Stimulated activated CD4-positive, alpha-beta T cell treated with anti-CD3 and anti-CD28 coated beads, Interleukin-1b, Interleukin-23, amount 100 ng/mL, for 1 hour (primary cell): ENCODE data around the gene BRD3.

Experiments used
- DNase-seq, 2 donors: peaks; one replicate each; pipeline ENCODE4 v3.0.0-alpha.2; 2020; ENCODE audit warnings: low read depth in 2 of 2

The BRD3 gene

GRCh38 chr9:134039386-134040175, 28.2 kb downstream of the BRD3 start:
- no peak for DNase-seq

GRCh38 chr9:134037641-134038040, 30.2 kb downstream of the BRD3 start:
- DNase-seq: no peak

GRCh38 chr9:134036130-134036529, 31.7 kb downstream of the BRD3 start:
- no peak for DNase-seq

GRCh38 chr9:134035041-134036039, 32.5 kb downstream of the BRD3 start:
- DNase-seq: no peak

- no peak for DNase-seq
Observed at GRCh38 chr9:134034215-134035040, 33.4 kb downstream of the BRD3 start.

GRCh38 chr9:134033516-134034214, 34.2 kb downstream of the BRD3 start:
- DNase-seq: no peak

GRCh38 chr9:134032456-134033222, 35.2 kb downstream of the BRD3 start:
- DNase-seq: no peak

- no peak for DNase-seq
Observed at GRCh38 chr9:134031783-134032182, 36.0 kb downstream of the BRD3 start.

GRCh38 chr9:134030821-134031470, 36.9 kb downstream of the BRD3 start:
- DNase-seq: no peak

- DNase-seq: no peak
Observed at GRCh38 chr9:134029248-134030226, 38.3 kb downstream of the BRD3 start.

- DNase-seq: no peak
Observed at GRCh38 chr9:134028575-134029247, 39.1 kb downstream of the BRD3 start.

- DNase-seq: no peak
Observed at GRCh38 chr9:134028076-134028475, 39.8 kb downstream of the BRD3 start.

GRCh38 chr9:134027561-134027960, 40.3 kb downstream of the BRD3 start:
- no peak for DNase-seq

- no peak for DNase-seq
Observed at GRCh38 chr9:134026981-134027380, 40.8 kb downstream of the BRD3 start.

GRCh38 chr9:134026581-134026980, 41.2 kb downstream of the BRD3 start:
- no peak for DNase-seq

GRCh38 chr9:134025606-134026541, 42.0 kb downstream of the BRD3 start:
- DNase-seq: peak in 1 of 2 donors; percentile 21
